ENCODE results near the gene RFX8. TPM values are rescaled to one million over a fixed set of nuclear protein-coding genes. Genes with fewer than 3 reads are reported as not detected.

The RFX8 gene
- polyA plus RNA-seq, 2 of the 4 experiments (the other 2 are of a cell fraction), result not detected

DNA sequence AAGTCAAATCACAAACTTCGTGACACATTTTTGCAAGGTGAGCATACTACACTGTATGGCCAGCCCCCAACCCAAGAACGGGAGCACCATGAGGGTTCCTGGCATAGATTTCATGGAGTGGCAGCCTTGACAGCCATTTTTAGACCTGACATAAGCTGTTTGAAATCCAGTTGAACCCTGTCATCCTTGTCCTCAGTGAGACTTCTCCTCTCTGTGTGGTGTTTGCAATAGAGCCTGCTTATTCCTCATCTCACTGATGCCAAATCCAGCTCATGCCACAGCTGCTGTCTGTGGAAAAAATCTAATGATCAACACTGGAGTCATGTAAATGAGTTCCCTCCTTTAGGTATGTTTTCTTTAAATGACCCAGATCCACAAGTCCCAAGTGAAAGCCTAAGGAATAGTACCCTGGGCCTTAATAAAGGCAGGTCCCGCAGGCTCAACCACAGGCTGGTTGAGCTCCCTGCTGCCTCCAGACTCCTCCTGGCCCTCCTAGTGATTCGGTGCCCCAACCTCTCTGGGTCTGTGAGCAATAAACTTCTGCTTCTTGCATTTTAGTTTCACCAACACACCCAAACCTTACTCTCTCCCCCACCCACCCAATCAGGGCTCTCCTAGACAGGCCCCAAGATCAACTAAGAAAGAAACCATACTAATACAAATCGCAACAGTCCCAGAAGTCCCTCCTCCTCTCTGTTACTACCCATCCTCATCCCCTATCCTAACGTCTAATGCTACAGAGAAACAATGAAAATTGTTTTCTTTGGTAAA lies 79.2 kb downstream of the RFX8 start:
- DNase-seq (ENCODE audit: low read depth in 1 of 2, low spot score in 1 of 2), result no peak
- no peaks in the 10 kb centered on the region for H3K9me3 ChIP-seq
- H3K4me1 ChIP-seq, result peaks cover 25% of the 10 kb centered on the region
- peak overlapping the region; percentile 81 to 85 for H3K27ac ChIP-seq
- no peak for FAIRE-seq
- ChIA-PET POLR2A (no interaction called here), CTCF (interaction anchor here (0.9 to 4.9 kb wide), 6 partner anchors 8 to 346 kb away, joined by 3 to 25 read pairs (median 8); partner anchors contain the start of gene CREG2)
- TF ChIP-seq HDAC2 (IDR thresholded peaks at IDR 0.05), result no peak
- no peak for TF ChIP-seq EP300 (IDR thresholded peaks at IDR 0.05)
- TF ChIP-seq GATA3 (IDR thresholded peaks at IDR 0.05; ENCODE audit: borderline replicate concordance), result no peak
- TF ChIP-seq ZC3H11A (IDR thresholded peaks at IDR 0.05), result no peak
- TF ChIP-seq SREBF2 (IDR thresholded peaks at IDR 0.05), result no peak
- H3K4me2 ChIP-seq, result peak overlapping the region; percentile 85
- 57% methylated on average over 6 of the region's 6 CpGs for WGBS (ENCODE audit: missing lambda C conversion rate)
- peak; percentile 60 to 77 for ATAC-seq
- H3K4me3 ChIP-seq, result peak overlapping the region; percentile 9; the same call in 2 of the 3 replicates

DNA sequence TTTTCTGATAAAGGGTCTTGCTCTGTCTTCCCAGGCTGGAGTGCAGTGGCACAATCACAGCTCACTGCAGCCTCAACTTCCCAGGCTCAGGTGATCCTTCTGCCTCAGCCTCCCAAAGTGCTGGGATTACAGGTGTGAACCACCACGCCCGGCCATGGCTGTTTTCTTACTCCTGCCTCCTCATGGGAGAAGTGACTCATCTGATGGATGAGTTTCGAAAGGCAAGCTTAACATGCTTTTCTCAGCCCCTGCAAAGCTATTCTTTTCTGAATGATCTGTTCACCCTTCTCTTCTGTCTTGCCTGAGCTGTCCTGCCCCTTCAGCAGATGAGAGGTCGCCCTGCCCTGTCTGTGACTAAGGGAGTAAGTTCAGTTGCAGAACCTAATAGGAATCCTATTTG lies 86.7 kb downstream of the RFX8 start:
- ATAC-seq (peak in 1 of 2 experiments; percentile 26; a peak in 1 of 6 replicates), FAIRE-seq (no peak), DNase-seq (ENCODE audit: low read depth in 1 of 2, low spot score in 1 of 2) (peak in 1 of 2 experiments; percentile 25)
- ChIA-PET POLR2A (interaction anchor here (0.8 to 0.9 kb wide), 2 partner anchors 38 to 42 kb away, joined by 3 read pairs; no protein-coding TSS in a partner anchor), CTCF (interaction anchor here (0.6 to 3.5 kb wide), 21 partner anchors 9 to 539 kb away, joined by 3 to 35 read pairs (median 5); no protein-coding TSS in a partner anchor)
- Histone ChIP-seq H3K4me3 (no peak overlapping the region), H3K4me2 (peak overlapping the region; percentile 93; the same call in 2 of the 3 replicates), H3K9me3 (no peaks in the 10 kb centered on the region), H3K4me1 (peaks cover 9% of the 10 kb centered on the region; the same call in 2 of the 3 replicates), H3K27ac (no peak overlapping the region)
- TF ChIP-seq NR3C1 (IDR thresholded peaks at IDR 0.05) (no peak), POLR2A (IDR thresholded peaks at IDR 0.05; ENCODE audit: low read length) (no peak), EHF (CRISPR knock-in tag; IDR thresholded peaks at IDR 0.05) (no peak), ZFP36 (IDR thresholded peaks at IDR 0.05; ENCODE audit: borderline replicate concordance, partially characterized antibody) (no peak), RAD21 (conservative IDR thresholded peaks at IDR 0.05 in 1 of 2, IDR thresholded peaks at IDR 0.05 in 1 of 2) (no peak), HES2 (IDR thresholded peaks at IDR 0.05) (no peak), JUNB (IDR thresholded peaks at IDR 0.05) (no peak), FOSB (CRISPR knock-in tag; IDR thresholded peaks at IDR 0.05) (no peak), HDAC2 (IDR thresholded peaks at IDR 0.05) (no peak), TFCP2L1 (CRISPR knock-in tag; IDR thresholded peaks at IDR 0.05) (no peak), RNF2 (IDR thresholded peaks at IDR 0.05; ENCODE audit: borderline replicate concordance, low read depth) (no peak), CBX8 (IDR thresholded peaks at IDR 0.05) (no peak)
- TF ChIP-seq, protein P1, sequence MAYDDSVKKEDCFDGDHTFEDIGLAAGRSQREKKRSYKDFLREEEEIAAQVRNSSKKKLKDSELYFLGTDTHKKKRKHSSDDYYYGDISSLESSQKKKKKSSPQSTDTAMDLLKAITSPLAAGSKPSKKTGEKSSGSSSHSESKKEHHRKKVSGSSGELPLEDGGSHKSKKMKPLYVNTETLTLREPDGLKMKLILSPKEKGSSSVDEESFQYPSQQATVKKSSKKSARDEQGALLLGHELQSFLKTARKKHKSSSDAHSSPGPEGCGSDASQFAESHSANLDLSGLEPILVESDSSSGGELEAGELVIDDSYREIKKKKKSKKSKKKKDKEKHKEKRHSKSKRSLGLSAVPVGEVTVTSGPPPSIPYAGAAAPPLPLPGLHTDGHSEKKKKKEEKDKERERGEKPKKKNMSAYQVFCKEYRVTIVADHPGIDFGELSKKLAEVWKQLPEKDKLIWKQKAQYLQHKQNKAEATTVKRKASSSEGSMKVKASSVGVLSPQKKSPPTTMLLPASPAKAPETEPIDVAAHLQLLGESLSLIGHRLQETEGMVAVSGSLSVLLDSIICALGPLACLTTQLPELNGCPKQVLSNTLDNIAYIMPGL (CRISPR knock-in tag; IDR thresholded peaks at IDR 0.05; ENCODE audit: borderline replicate concordance), result no peak
- WGBS (ENCODE audit: missing lambda C conversion rate), result 13% methylated on average over 4 of the region's 4 CpGs

GRCh38 chr2:101387151-101387834 lies 87.6 kb downstream of the RFX8 start, which contains the start of gene CREG2:
Gene CREG2, minus strand, starts transcription at chr2:101387503. Its CDS starts 46 bp downstream, at chr2:101387457.
- POLR2A ChIA-PET, result interaction anchor here (0.8 to 0.9 kb wide), 2 partner anchors 37 to 41 kb away, joined by 3 read pairs; no protein-coding TSS in a partner anchor
- Histone ChIP-seq H3K9me3 (no peaks in the 10 kb centered on the region), H3K4me3 (peak within 1 kb of the TSS; percentile 64), H3K27ac (peak within 1 kb of the TSS; percentile 57 to 80), H3K4me2 (peak within 1 kb of the TSS; percentile 93), H3K4me1 (peaks cover 9% of the 10 kb centered on the region; the same call in 2 of the 3 replicates)
- CTCF ChIA-PET, result interaction anchor here (0.5 to 3.5 kb wide), 41 partner anchors 8 to 611 kb away, joined by 3 to 35 read pairs (median 4); partner anchors contain the start of gene RNF149
- ATAC-seq, result peak; percentile 95
- peak; percentile 81 for TF ChIP-seq CTCF (IDR thresholded peaks at IDR 0.05)
- TF ChIP-seq, protein P2, sequence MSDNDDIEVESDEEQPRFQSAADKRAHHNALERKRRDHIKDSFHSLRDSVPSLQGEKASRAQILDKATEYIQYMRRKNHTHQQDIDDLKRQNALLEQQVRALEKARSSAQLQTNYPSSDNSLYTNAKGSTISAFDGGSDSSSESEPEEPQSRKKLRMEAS (IDR thresholded peaks at IDR 0.05), result peak; percentile 30; the same call in 1 of the 2 replicates
- TF ChIP-seq SMC3 (IDR thresholded peaks at IDR 0.05), result peak; percentile 73
- peak; percentile 23 to 62; a peak in 3 of 5 replicates for TF ChIP-seq RAD21 (conservative IDR thresholded peaks at IDR 0.05 in 1 of 2, IDR thresholded peaks at IDR 0.05 in 1 of 2)
- TF ChIP-seq EP300 (IDR thresholded peaks at IDR 0.05), result no peak
- TF ChIP-seq REST (IDR thresholded peaks at IDR 0.05), result peak; percentile 65
- peak; percentile 34; the same call in 1 of the 2 replicates for TF ChIP-seq POLR2A (IDR thresholded peaks at IDR 0.05; ENCODE audit: low read length)
- no peak for TF ChIP-seq FOXS1 (CRISPR knock-in tag; IDR thresholded peaks at IDR 0.05)
- 2% methylated on average over 13 of the region's 79 CpGs for WGBS (ENCODE audit: missing lambda C conversion rate)
- peak; percentile 65 to 73 for DNase-seq (ENCODE audit: low read depth in 1 of 2, low spot score in 1 of 2)
- FAIRE-seq, result no peak
